ENCODE measurements around the gene DYNC1H1.

The DYNC1H1 gene

GRCh38 chr14:102026934-102027333 lies 62.6 kb downstream of the DYNC1H1 start:
- no peak for DNase-seq (ENCODE audit: low read depth in 2 of 2)
- H3K4me3 ChIP-seq (replicated peaks in 1 of 2; ENCODE audit: low read depth in 2 of 2, low read length in 2 of 2): no peak overlapping the region
- TF ChIP-seq, protein P1, sequence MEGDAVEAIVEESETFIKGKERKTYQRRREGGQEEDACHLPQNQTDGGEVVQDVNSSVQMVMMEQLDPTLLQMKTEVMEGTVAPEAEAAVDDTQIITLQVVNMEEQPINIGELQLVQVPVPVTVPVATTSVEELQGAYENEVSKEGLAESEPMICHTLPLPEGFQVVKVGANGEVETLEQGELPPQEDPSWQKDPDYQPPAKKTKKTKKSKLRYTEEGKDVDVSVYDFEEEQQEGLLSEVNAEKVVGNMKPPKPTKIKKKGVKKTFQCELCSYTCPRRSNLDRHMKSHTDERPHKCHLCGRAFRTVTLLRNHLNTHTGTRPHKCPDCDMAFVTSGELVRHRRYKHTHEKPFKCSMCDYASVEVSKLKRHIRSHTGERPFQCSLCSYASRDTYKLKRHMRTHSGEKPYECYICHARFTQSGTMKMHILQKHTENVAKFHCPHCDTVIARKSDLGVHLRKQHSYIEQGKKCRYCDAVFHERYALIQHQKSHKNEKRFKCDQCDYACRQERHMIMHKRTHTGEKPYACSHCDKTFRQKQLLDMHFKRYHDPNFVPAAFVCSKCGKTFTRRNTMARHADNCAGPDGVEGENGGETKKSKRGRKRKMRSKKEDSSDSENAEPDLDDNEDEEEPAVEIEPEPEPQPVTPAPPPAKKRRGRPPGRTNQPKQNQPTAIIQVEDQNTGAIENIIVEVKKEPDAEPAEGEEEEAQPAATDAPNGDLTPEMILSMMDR (IDR thresholded peaks at IDR 0.05; ENCODE audit: low read depth, low read length): no peak

DNA sequence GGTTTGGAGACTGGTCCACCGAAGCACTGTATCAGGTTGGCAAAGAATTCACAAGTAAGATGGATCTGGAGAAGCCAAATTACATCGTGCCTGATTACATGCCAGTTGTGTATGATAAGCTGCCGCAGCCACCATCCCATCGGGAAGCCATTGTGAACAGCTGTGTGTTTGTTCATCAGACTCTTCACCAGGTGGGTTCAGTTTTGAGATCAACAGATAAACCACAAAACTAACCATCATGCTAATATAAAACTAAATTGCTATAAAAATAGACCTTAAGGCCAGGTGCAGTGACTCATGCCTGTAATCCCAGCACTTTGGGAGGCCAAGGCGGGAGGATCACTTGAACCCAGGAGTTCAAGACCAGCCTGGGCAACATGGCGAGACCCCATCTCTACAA lies 63.6 kb downstream of the DYNC1H1 start:
- TF ChIP-seq, protein P1 (IDR thresholded peaks at IDR 0.05; ENCODE audit: low read depth, low read length): no peak
- DNase-seq (ENCODE audit: low read depth in 2 of 2): no peak
- H3K4me3 ChIP-seq (replicated peaks in 1 of 2; ENCODE audit: low read depth in 2 of 2, low read length in 2 of 2): no peak overlapping the region

DNA sequence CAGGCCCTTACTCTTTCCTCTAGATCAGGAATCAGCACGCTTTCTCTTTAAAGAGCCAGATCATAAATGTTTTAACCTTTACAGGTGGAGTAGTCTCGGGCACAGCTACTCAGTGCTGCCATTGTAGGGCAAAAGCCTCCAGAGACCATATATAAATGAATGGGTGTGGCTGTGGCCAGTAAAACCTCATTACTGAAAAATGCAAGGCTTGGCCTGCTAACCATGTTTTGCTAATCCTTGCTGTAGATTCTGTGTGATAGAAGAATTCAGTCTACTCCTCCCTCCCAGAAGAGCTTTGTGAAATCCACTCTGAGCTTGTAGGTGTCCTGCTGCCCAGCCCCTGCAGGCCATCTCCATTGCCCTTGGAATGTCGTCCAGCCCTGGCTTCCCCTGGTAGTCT lies 64.4 kb downstream of the DYNC1H1 start:
- H3K4me3 ChIP-seq (replicated peaks in 1 of 2; ENCODE audit: low read depth in 2 of 2, low read length in 2 of 2): no peak overlapping the region
- DNase-seq (ENCODE audit: low read depth in 2 of 2): peak; percentile 33 to 76
- TF ChIP-seq, protein P1 (IDR thresholded peaks at IDR 0.05; ENCODE audit: low read depth, low read length): no peak

- peak; percentile 22 to 43 for DNase-seq (ENCODE audit: low read depth in 2 of 2)
- TF ChIP-seq, protein P1 (IDR thresholded peaks at IDR 0.05; ENCODE audit: low read depth, low read length): no peak
- H3K4me3 ChIP-seq (replicated peaks in 1 of 2; ENCODE audit: low read depth in 2 of 2, low read length in 2 of 2): no peak overlapping the region
These were observed 65.6 kb downstream of the DYNC1H1 start for GRCh38 chr14:102029956-102030355.

- DNase-seq (ENCODE audit: low read depth in 2 of 2): no peak
- H3K4me3 ChIP-seq (replicated peaks in 1 of 2; ENCODE audit: low read depth in 2 of 2, low read length in 2 of 2): no peak overlapping the region
- TF ChIP-seq, protein P1 (IDR thresholded peaks at IDR 0.05; ENCODE audit: low read depth, low read length): no peak
These were observed 68.9 kb downstream of the DYNC1H1 start for GRCh38 chr14:102033241-102033640.

DNA sequence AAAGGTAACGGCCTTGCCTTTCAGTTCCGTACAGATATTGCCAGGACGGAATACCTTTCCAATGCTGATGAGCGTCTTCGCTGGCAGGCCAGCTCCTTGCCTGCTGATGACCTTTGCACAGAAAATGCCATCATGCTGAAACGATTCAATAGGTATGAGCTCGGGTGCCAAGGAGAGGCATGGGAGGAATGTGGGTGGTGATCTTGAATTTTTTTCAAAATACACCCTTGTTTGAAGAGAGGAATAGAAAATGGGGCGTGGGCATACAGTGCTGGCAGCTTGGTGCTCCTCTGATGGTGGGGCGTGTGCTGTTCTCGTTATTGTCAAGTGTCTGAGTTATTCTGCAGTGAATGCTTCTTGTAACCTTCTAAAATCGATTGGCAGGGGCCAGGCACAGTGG lies 69.9 kb downstream of the DYNC1H1 start:
- TF ChIP-seq, protein P1 (IDR thresholded peaks at IDR 0.05; ENCODE audit: low read depth, low read length): no peak
- H3K4me3 ChIP-seq (replicated peaks in 1 of 2; ENCODE audit: low read depth in 2 of 2, low read length in 2 of 2): no peak overlapping the region
- no peak for DNase-seq (ENCODE audit: low read depth in 2 of 2)

GRCh38 chr14:102035914-102036313 lies 71.5 kb downstream of the DYNC1H1 start:
- DNase-seq (ENCODE audit: low read depth in 2 of 2): no peak
- H3K4me3 ChIP-seq (replicated peaks in 1 of 2; ENCODE audit: low read depth in 2 of 2, low read length in 2 of 2): no peak overlapping the region
- TF ChIP-seq, protein P1 (IDR thresholded peaks at IDR 0.05; ENCODE audit: low read depth, low read length): no peak
